NCI-H2029 (cell line): Measurements from ENCODE around the gene FAM174C.
A peak's percentile ranks its signal among the peaks of the same experiment; 100 is the strongest.

Experiments used
- DNase-seq: peaks from one replicate; lab custom pipeline; 2025; lab: John Stamatoyannopoulos, UW

FAM174C gene

DNA sequence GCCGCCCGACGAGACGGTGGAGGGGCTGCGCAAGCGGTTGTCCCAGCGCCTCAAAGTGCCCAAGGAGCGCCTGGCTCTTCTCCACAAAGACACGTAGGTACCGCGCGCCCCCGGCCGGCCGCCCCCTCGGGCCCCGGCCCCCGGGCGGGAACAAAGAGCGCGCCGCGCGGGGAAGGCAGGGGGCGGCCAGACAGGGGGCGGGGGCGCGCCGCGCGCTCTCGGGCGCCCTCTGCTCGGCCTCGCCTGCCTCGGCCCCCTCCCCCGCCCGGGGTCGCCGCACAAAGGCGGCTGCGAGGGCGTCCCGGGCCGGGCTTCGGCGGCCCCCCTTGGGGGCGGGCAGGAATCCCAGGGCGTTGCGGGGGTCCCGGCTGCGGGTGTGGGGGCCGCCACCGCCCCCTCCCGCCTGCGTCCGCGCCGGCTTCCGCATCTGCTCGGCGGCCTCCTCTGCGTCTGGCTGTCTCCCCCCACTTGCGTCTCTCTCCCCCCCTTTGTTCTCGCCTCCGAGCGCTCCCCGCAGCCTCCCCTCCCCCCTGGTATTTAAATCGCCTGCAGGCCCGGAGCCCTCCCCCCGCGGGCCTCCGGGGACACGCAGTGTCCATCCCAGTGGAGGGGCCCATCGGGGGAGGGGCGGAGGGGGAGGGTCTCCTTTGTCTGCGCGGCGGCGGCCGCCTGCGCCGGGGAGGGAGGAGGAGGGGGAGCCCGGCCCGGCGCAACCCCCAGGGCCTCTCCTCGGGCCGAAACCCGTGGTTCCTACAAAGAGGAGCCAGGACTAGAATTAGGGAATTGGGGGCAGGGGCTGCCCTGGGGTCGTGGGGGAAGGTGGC is 24.7 kb upstream of the FAM174C start:
- DNase-seq = no peak

DNA sequence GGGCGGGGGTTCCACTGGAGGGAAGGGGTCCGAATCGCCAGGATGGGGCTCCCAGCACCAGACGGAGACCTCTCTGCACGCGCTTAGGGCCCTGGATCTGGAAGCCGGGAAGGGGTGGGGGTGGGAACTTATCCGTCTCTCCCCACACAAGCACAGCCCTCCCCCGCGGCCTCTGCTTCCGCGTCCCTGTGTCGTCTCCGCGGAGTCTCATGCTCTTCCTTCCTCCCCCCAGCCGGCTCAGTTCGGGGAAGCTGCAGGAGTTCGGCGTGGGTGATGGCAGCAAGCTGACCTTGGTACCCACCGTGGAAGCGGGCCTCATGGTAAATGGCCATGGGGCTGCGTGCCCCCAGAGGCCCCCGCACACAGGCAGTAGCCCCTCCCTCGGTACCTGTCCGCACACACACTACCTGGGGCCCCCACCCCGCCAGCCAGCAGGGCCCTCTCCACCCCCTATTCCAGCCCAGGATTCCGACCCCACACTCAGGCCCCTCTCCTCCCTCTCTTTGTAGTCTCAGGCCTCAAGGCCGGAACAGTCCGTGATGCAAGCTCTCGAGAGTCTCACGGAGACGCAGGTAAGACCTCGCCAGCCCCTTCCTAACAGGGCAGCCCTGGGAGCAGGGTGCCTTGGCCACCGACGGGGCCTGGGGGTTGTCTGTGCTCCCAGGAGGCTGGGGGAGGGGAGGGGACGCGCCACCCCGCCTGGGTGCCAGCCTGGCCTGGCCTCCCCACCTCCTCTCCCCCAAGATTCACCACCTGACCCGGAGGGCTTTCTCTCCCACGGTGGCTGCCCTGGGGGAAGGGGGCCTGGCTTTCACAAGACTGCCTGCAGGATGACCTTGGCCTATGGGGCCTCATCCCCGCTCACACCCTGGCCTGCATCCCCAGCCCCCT is 23.8 kb upstream of the FAM174C start:
- DNase-seq = peak; percentile 49

DNA sequence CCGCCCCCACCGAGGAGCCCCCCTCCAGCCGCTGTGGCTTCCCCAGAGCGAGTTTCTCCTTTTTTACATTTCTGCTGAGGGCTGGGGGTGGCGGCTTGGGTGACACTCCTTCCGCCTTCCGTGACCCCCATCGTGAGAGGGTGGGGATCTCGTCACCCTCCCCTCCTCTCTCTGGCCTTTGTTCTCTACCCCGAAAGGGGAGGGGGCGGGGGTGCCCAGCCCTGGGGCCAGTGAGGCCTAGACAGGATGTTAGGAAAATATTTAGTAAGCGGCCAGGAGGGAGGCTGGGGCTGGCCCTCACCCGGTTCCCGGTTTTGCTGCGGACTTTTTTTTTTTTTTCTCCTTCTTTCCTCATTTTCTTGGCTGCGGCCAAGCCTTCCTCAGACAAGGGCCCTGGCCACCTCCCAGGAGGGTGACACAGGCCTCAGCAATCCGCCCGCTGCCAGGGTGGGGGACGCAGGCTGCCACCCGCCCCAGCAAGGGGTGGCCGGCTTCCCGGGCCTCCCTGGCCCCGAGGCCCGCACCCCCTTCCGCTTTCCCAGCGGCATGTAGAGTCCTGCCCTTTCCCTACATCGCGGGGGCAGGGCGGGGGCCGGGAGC is 23.0 kb upstream of the FAM174C start:
- DNase-seq = no peak

DNA sequence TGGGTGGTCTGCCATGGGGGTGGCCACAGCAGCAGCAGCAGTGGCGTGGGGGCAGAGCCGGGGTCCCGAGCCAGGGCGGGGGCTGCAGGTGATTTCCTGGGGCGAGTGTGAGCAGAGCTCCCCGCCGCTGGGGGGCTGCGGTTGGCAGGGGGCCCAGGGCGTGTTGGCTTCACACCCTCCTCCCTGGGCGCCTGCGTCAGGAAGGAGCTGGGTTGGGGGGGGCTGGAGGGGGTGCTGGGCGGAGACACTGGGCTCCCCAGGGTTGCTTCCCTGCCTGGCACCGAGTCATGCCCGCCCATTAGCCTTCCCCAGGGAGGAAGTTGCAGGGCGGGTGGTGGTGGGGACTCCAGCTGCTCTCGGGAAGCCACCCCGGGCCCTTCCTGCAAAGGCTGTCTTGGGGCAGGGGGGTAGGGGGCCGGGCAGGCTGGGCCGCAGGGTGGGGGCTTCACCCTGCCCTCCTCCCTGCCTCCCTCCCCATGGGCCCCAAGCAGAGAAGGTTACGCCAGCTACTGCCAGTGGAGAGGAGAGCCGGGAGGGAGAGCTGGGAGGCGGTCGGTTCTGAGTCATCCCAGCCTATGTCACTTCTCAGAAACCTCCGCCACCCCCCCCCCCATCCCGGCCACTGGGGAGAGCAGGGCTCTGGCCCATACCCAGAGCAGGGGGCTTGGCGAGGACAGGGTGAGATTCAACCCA is 22.4 kb upstream of the FAM174C start:
- DNase-seq = no peak

DNA sequence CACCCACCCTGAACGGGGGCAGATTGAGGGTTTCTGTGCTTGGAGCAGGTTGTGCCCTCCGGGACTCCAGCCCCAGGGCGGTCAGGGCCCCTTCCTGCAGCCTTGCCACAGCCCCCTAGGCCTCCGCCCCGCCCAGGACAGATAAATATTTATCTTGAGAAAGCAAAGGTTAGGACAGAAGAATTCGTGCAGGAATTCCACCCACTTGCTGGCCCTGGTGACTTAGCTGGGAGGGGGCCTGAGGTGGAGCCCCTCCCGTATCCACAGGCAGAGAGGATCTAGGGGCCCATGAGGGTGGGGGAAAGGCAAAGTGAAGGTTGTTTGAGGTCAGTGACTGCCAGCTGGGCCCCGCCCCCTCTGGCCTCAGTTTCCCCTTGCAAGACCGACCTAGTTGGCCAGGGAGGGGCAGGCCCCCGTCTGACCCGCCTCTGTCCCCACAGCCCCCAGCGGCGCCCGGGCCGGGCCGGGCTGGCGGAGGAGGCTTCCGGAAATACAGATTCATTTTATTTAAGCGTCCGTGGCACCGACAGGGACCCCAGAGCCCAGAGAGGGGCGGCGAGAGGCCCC is 21.7 kb upstream of the FAM174C start:
- DNase-seq = no peak

DNA sequence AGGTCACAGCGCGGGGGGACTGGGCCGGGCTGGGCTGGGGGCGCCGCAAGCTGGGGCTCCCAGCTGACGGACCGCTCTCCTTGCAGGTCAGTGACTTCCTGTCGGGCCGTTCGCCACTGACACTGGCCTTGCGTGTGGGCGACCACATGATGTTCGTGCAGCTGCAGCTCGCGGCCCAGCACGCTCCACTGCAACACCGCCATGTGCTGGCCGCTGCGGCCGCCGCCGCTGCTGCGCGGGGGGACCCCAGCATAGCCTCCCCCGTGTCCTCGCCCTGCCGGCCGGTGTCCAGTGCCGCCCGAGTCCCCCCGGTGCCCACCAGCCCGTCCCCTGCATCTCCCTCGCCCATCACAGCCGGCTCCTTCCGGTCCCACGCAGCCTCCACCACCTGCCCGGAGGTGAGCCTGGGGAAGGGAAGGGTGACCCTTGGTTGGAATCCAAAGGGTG is 21.2 kb upstream of the FAM174C start:
- no peak for DNase-seq

DNA sequence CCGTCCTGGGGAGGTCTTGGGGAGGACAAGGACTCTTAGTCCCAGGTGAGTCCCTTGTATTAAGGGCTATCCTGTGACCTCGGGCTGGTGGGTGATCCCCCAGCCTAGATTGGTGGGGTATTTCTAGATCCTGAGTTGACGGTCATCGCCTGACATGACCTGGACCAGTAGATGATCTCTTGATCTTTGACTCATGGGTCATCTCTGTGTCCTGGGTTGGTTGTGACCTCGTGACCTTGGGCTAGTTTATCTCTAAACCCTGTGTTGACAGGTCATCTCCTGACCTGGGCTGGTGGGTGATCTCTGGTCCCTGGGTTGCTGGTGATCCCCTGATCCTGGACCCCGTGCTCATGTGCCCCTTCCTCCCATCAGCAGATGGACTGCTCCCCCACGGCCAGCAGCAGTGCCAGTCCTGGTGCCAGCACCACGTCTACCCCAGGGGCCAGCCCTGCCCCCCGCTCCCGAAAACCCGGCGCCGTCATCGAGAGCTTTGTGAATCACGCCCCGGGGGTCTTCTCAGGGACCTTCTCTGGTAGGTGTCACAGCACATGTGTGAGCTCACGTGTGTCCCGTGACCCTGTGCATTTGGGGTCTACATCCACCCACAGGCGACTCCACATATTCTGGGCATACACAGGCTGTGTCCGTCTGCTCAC is 20.7 kb upstream of the FAM174C start:
- DNase-seq = no peak

DNA sequence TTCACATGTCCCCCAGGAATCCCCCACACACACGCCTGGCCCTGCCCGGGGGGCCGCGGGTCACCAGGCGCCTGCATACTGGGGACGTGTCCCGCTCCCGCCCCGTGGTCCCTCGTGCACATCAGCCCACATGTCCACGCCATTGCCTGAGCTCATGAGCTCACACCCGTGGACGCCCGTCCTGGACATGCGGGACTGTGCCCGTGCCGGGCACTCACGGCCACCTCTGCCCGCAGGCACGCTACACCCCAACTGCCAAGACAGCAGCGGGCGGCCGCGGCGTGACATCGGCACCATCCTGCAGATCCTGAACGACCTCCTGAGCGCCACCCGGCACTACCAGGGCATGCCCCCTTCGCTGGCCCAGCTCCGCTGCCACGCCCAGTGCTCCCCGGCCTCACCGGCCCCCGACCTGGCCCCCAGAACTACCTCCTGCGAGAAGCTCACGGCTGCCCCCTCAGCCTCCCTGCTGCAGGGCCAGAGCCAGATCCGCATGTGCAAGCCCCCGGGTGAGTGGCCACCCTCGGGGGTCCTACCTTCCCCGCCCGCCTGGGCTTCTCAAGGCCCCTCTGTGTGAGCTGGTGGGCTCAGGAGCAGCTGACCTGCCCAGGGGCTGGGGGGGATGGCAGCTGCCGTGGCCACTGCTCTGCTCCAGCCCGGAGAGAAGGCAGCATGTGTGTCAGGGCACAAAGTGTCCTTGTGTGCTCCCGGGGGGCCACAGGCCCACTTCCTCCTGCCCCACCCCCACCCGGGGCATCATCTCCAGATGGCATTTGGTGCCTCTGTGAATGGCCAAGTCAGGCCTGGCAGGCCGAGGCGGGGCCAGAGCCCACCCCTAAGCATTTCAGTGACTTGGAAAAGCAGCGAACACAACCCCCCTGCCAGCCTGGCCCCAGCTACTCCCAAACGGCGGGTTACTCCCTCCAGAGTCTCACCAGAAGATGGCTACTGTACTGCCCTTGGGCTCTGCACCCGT is 19.9 kb upstream of the FAM174C start:
- no peak for DNase-seq

DNA sequence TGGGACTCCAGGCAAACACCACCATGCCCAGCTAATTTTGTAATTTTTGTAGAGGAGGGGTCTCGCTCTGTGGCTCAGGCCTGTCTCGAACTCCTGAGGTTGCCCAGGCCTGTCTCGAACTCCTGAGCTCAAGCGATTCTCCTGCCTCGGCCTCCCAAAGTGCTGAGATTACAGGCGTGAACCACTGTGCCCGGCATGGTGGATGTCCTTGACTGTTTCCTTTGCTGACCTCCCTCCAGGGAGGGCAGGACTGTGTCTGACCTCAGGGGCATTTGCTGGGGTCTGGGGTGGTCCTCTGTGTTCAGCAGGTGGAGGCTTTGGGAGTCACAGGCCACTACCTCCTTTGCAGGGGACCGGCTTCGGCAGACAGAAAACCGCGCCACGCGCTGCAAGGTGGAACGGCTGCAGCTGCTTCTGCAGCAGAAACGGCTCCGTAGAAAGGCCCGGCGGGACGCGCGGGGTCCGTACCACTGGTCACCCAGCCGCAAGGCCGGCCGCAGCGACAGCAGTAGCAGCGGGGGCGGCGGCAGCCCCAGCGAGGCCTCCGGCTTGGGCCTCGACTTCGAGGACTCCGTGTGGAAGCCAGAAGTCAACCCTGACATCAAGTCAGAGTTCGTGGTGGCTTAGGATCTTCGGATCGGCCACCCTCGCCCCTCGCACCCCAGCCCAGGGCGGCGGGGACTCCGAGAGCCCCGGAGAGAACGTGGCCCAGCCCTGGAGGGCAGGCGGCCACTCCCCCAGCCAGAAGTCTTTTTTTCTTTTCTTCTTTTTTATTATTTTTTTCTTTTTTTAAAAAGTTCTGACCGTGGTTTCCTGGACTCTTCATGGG is 18.5 kb upstream of the FAM174C start:
- no peak for DNase-seq

DNA sequence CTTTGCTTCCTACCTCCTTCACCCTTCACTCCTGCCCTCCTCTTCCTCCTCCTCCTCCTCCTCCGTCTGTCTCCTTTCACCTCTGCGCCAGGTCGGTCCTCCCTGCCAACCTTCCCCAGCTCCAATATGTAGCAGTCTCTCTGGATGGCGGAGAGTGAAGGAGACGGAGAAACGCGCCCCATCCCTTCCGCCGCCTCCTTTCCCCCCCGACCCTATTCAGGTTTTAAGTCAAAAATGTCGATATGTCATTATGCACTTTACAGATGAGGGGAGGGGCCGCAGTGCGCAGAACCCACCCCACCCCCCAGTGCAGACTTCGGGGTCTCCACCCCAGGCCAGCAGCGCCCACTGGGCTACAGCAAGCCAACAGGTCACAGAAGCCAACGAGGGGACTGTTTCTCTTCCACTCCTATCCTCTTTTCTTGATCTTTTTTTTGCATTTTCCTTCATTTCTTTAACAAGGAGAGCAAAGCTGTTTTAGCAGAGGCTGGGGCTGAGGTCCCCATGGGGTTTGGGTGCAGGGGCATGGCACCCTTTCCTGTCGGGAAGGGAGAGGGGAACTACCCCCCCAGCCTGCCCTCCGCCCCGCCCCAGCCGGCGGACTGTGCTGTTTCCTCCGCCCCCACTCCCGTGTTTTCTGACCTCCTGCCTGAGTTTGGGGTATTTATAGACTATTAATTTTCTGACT is 17.7 kb upstream of the FAM174C start:
- no peak for DNase-seq

DNA sequence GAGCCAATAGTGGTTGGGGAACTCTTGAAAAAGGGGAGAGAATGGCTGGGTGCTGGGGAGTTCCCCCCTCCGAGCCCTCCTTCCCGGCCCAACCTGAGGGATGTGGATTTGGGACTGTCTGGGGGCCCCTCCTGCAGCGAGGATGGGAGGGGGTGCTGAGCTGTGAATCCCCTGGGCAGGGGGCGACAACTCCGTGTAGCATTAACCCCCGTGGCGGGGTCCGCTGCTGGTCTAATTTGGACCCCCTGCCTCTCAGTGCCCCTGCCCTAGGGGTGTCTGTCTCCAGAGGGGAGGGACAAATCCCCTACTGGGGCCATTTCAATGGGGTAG is 17.2 kb upstream of the FAM174C start:
- no peak for DNase-seq

DNA sequence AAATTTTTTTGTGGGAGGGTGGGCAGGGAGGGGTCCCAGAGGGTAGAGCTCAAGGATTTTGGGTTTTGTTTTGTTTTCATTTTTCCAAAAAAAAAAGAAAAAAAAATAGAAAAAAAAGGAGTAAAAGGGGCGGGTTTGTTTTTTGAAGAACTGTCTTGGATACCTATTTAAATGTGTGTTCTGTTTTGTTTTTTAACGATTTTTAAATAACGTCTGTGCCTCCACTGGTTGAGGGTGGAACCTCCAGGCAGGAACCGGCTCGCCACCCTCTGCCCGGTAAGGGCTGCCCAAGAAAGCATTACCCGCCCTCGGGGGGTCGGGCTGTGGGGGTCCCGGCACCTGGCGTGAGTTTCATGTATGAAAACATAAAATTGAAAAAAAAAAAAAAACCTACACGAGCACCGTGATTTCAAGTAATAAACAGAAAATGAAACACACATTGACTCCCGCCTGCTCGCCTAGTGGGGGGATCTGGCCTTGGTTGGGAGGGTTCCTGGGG is 16.6 kb upstream of the FAM174C start:
- DNase-seq = no peak

DNA sequence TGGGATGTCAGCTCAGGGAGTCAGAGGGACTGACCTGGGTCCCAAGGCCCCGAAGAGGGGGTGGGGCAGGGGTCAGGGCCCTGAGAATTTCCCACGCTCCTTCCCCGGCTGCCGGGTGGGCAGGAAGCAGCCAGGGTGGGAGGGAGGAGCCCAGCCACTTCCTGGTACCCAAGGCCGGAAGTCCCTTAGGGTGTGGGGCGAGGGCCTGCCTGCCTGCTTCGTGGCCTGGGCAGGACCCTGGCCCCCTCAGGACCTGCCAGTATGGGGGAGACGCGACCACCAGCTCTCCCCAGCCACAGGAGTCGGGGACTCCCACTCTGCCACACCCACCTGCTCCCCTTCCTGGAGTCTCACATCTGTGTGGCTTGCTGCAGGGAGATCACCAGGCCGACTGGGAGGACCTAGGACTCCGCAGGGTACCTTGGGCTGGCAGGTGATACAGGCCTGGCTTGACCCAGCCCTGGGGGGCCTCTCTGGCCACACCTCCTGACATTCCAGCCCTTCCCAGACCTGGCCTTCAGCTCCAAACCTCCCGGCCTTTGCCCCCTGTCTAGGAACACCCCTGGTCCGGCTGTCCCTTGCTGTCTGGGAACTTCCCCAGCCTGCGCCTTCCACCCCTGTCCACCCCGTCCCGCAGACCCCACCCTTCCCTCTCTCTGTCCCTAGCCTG is 16.0 kb upstream of the FAM174C start:
- no peak for DNase-seq

DNA sequence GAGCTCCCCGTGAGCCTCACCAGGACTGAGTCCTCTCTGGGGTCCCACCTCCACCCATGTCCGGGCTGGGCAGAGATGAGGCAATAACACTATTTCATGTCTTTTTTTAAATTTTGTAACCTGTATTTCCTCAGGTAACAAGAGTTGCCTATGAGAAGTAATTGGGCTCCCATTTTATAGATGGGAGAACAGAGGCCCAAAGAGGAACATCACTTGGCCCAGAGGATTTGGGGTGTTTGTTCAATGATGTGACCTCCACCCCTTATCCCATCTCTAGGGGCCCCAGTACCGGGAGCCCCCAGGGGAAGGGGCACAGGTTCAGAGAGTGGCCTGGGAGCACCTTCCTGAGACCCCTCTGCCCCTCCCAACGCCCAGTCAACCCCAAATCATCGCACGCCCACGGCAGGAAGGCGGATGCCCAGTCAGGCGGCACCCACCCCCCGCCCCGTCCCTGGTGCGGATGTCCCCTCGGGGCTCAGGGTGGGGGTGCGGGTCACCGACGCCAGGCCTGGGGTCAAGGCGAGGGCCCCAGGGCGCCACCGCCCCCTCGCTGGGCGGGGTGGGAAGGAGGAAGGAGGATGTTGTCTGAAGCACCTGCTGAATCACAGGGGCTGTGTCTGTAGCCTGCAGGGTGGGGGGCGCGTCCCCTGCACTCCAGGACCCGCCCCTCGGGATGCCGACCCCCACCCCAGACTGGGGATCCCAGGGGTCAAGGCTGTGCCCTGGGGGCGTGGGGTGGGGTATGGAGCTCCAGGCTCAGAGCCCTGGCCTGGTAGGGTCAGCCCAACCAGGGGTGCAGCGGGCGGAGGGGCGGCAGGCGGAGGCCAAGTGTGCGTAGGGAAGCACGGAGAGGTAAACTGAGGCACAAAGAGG is 15.2 kb upstream of the FAM174C start:
- no peak for DNase-seq

DNA sequence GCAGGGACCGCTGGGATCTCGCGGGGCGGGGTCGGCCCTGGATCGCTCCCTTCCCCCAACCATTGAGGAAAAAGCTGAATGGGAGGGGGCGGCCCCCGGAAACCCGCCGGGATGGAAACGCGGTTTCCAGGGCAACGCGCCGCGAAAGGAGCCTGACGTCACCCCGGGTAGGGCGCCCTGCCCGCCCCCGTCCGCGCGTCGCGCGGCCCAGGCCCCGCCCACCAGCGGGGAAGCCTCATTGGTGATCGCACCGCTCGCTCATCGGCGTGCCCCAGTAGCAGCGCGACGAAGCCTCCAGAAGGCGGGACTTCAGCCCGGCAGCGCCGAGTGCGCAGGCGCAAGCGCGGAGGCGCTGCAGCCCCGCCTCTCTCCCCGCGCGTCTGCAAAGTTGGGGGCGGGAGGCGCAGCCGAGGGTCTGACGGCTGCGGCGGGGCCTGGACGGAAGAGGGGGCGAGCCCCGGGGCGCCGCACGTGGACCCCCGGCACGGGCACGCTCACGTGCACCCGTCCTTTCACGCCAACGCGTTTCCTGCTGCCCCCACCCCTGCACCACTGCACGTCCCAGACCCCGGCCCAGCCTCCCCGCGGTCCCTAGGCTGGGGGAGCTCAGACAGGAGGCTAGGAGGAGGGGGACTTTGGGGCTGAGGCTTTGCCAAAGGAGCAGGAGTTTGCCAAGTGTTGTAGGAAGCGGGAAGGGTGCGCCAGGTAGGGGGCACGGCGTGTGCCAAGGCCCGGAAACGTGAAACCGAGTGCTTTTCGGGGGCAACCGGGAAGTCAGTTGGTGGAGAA is 14.4 kb upstream of the FAM174C start:
- peak; percentile 94 for DNase-seq

DNA sequence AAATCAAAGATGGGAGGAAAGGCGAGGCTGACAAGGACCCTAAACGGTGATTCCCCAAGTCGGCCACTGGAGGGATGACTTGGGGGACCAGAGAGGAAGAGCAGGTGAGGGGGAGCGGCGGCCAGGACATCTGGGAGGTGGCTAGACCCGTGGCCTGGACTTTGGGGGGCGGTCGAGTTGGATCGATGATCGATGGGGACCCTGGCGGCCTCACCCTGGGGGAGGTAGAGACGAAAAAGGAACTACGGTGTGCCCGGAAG is 13.9 kb upstream of the FAM174C start:
- no peak for DNase-seq
